Spleen (tissue), 11 donors: Measurements from ENCODE around the gene PRAMEF12. TPM values are rescaled to one million over a fixed set of nuclear protein-coding genes. Genes with fewer than 3 reads are reported as not detected.

Experiments used
- DNase-seq: peaks from one replicate; pipeline ENCODE4 v3.0.0-alpha.2; 2020
- H3K27ac ChIP-seq, 8 donors: fragments of 200-600 bp; sonication (generic) in 7 of 8; 1 replicate in 4 of 8; 2 replicates in 4 of 8; pipeline versions ENCODE4 v1.5.0 to v1.8.0; 2016 to 2021; ENCODE audit warnings: inconsistent platforms in 4 of 8, mild to moderate bottlenecking in 4 of 8, moderate library complexity in 1 of 8
- H3K27me3 ChIP-seq, 7 donors: fragments of 200-600 bp; sonication (generic) in 6 of 7; replicated peaks in 1 of 7; 1 replicate in 4 of 7; 2 replicates in 3 of 7; pipeline versions ENCODE4 v1.5.0 to v1.8.0; 2016 to 2021; ENCODE audit warnings: inconsistent platforms in 3 of 7, mild to moderate bottlenecking in 1 of 7
- H3K36me3 ChIP-seq, 6 donors: fragments of 200-600 bp; sonication (generic) in 5 of 6; 1 replicate in 4 of 6; 2 replicates in 2 of 6; pipeline versions ENCODE4 v1.5.0 to v1.8.0; 2016 to 2021; ENCODE audit warnings: inconsistent platforms in 2 of 6
- H3K4me1 ChIP-seq, 6 donors: fragments of 200-600 bp; sonication (generic) in 5 of 6; 1 replicate in 3 of 6; 2 replicates in 3 of 6; pipeline versions ENCODE4 v1.5.0 to v1.8.0; 2016 to 2021; ENCODE audit warnings: inconsistent platforms in 3 of 6
- H3K4me3 ChIP-seq, 8 donors: fragments of 200-600 bp; sonication (generic) in 7 of 8; 1 replicate in 4 of 8; 2 replicates in 4 of 8; pipeline versions ENCODE4 v1.5.0 to v1.8.0; 2016 to 2021; ENCODE audit warnings: inconsistent platforms in 4 of 8, mild to moderate bottlenecking in 4 of 8, moderate library complexity in 2 of 8
- H3K9me3 ChIP-seq, 8 donors: fragments of 200-600 bp; sonication (generic) in 7 of 8; 1 replicate in 4 of 8; 2 replicates in 4 of 8; pipeline versions ENCODE4 v1.5.0 to v1.8.0; 2016 to 2021; ENCODE audit warnings: inconsistent platforms in 4 of 8
- POLR2A ChIP-seq, 3 donors: fragments of 450-650 bp; IDR thresholded peaks; one replicate each; pipeline ENCODE4 v1.5.1; 2017; ENCODE audit warnings: antibody characterized with exemption in 3 of 3, mild to moderate bottlenecking in 1 of 3
- POLR2AphosphoS5 ChIP-seq, 3 donors: sonication (generic); formaldehyde crosslinking; IDR thresholded peaks; one replicate each; pipeline ENCODE4 v1.5.1; 2017; ENCODE audit warnings: antibody characterized with exemption in 3 of 3
- WGBS, 5 donors: extraction: QIAGEN DNeasy Blood & Tissue Kit in 3 of 5; methylation state at CpG; one replicate each; pipeline versions ENCODE4 v1.1.5 to v1.1.7; 2013 to 2018; 5-methylcytosine and 5-hydroxymethylcytosine counted together
- intact Hi-C: fragments of 100-400 bp; cut with DNase I; formaldehyde crosslinking; loops from one replicate; pipeline ENCODE4 v1.15.0; 2023; ENCODE audit warnings: low total_unique reads
- polyA plus RNA-seq, 3 donors: library from polyadenylated mRNA; stranded (reverse); fragments of 200-250 nt; gene quantifications; one replicate each; pipeline ENCODE4 v1.2.1, GENCODE V29; 2013
- total RNA-seq, 7 donors: library from RNA; depleted of rRNA in 3 of 7; stranded (reverse); fragments of >200 nt in 3 of 7; fragmentation: NEBNext Ultra II Directional in 4 of 7; extraction: Animal tissue kit (Norgen Biotek cat#: 25700) in 4 of 7; gene quantifications; one replicate each; pipeline versions ENCODE4 v1.1.0 to v1.2.1, GENCODE V29; 2016 to 2021
- TF ChIP-seq, protein P1 (sequence below), 11 experiments: fragments of 200-600 bp in 7 of 11; fragments of 450-650 bp in 4 of 11; sonication (generic) in 4 of 11; IDR thresholded peaks in 8 of 11; conservative IDR thresholded peaks in 3 of 11; 1 replicate in 7 of 11; 2 replicates in 4 of 11; pipeline versions ENCODE4 v1.4.0 to v1.8.0; 2016 to 2021; ENCODE audit warnings: antibody characterized with exemption in 11 of 11, inconsistent platforms in 4 of 11, mild to moderate bottlenecking in 1 of 11
- donor health status: healthy with polysubstance abuse.
- donor health status: DM: no; HTN: no; CAD: no; lungs with moderate emphysema.
- donor health status: DM: no; HTN: no; CAD: no.
- donor health status: Bipolar disorder and iron deficiency.
- donor health status: healthy.
- donor health status: DM: no; HTN: no; CAD: no.
- donor health status: DM: yes; HTN: yes; CAD: no.

PRAMEF12 gene
- total and polyA plus RNA-seq, 10 donors = not detected

DNA sequence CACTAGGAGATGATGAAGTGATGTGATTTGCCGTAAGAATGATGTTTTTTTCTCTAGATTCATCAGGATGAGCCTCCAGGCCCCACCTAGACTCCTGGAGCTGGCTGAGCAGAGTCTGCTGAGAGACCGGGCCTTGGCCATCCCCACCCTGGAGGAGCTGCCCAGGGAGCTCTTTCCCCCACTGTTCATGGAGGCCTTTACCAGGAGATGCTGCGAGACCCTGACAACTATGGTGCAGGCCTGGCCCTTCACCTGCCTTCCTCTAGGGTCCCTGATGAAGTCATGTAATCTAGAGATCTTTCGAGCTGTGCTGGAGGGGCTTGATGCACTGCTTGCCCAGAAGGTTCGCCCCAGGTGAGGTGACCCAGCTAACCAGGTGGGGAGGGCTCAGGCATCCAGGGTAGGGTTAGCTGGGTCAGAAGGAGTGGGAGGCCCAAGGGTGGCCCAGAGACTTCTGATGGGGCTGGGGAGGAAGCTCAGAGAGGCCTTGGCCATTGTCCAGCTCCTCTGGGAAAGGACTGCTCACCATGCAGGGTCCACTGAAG is 1.3 kb downstream of the PRAMEF12 start:
- Histone ChIP-seq H3K9me3 (no peaks in the 10 kb centered on the region), H3K4me3 (no peak overlapping the region), H3K27ac (no peak overlapping the region), H3K36me3 (no peaks in the 10 kb centered on the region), H3K27me3 (peaks cover 0 to 41% (median 8%) of the 10 kb centered on the region in 7 donors), H3K4me1 (no peaks in the 10 kb centered on the region)
- 79 to 90% (median 84%) methylated on average over 4 to 5 of the region's 5 CpGs for WGBS, 5 donors
- no peak for TF ChIP-seq POLR2A (IDR thresholded peaks at IDR 0.05)
- TF ChIP-seq, protein P1, sequence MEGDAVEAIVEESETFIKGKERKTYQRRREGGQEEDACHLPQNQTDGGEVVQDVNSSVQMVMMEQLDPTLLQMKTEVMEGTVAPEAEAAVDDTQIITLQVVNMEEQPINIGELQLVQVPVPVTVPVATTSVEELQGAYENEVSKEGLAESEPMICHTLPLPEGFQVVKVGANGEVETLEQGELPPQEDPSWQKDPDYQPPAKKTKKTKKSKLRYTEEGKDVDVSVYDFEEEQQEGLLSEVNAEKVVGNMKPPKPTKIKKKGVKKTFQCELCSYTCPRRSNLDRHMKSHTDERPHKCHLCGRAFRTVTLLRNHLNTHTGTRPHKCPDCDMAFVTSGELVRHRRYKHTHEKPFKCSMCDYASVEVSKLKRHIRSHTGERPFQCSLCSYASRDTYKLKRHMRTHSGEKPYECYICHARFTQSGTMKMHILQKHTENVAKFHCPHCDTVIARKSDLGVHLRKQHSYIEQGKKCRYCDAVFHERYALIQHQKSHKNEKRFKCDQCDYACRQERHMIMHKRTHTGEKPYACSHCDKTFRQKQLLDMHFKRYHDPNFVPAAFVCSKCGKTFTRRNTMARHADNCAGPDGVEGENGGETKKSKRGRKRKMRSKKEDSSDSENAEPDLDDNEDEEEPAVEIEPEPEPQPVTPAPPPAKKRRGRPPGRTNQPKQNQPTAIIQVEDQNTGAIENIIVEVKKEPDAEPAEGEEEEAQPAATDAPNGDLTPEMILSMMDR (IDR thresholded peaks at IDR 0.05 in 8 of 11, conservative IDR thresholded peaks at IDR 0.05 in 3 of 11) = no peak
- no peak for TF ChIP-seq POLR2AphosphoS5 (IDR thresholded peaks at IDR 0.05)
- no peak for DNase-seq
- intact Hi-C loops = no loop called here

DNA sequence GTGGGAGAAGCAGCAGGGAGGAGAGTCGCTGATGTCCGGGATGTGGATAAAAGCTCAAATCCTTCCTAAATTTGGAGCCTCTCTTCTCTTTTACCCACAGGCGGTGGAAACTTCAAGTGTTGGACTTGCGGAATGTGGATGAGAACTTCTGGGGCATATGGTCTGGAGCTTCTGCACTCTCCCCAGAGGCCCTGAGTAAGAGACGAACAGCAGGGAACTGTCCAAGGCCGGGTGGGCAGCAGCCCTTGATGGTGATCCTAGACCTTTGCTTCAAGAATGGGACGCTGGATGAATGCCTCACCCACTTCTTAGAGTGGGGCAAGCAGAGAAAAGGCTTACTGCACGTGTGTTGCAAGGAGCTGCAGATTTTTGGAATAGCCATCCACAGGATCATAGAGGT is 1.9 kb downstream of the PRAMEF12 start:
- H3K27me3 ChIP-seq = peaks cover 0 to 35% (median 2%) of the 10 kb centered on the region in 7 donors
- H3K36me3 ChIP-seq = no peaks in the 10 kb centered on the region
- H3K4me3 ChIP-seq = no peak overlapping the region
- H3K4me1 ChIP-seq = no peaks in the 10 kb centered on the region
- TF ChIP-seq, protein P1 (IDR thresholded peaks at IDR 0.05 in 8 of 11, conservative IDR thresholded peaks at IDR 0.05 in 3 of 11) = no peak
- TF ChIP-seq POLR2A (IDR thresholded peaks at IDR 0.05) = no peak
- TF ChIP-seq POLR2AphosphoS5 (IDR thresholded peaks at IDR 0.05) = no peak
- 68 to 85% (median 76%) methylated on average over 8 of the region's 8 CpGs for WGBS, 5 donors
- H3K9me3 ChIP-seq = no peaks in the 10 kb centered on the region
- no peak overlapping the region for H3K27ac ChIP-seq
- intact Hi-C loops = no loop called here
- no peak for DNase-seq

DNA sequence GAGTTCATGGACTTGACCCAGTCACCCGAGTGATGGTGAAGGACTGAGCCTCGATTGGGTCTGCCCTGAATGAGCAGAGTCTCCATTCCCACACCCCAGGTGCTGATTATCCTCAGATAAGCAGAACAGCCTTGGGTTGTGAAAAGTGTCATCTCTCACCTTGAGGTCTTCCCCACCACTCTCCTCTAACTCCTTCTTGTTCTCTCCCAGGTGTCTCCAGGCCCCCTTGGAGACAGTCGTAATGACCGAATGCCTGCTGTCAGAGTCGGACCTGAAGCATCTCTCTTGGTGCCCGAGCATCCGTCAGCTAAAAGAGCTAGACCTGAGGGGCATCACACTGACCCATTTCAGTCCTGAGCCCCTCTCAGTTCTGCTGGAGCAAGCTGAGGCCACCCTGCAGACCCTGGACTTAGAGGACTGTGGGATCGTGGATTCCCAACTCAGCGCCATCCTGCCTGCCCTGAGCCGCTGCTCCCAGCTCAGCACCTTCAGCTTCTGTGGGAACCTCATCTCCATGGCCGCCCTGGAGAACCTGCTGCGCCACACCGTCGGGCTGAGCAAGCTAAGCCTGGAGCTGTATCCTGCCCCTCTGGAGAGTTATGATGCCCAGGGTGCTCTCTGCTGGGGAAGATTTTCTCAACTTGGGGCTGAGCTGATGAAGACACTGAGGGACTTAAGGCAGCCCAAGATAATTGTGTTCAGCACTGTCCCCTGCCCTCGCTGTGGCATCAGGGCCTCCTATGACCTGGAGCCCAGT is 3.4 kb downstream of the PRAMEF12 start:
- DNase-seq = no peak
- no peaks in the 10 kb centered on the region for H3K9me3 ChIP-seq
- H3K27me3 ChIP-seq = peaks cover 0 to 20% (median 0%) of the 10 kb centered on the region in 7 donors
- WGBS, 5 donors = 86 to 92% (median 89%) methylated on average over 8 to 15 of the region's 15 CpGs
- H3K4me1 ChIP-seq = no peaks in the 10 kb centered on the region
- intact Hi-C loops = no loop called here
- H3K4me3 ChIP-seq = no peak overlapping the region
- no peak overlapping the region for H3K27ac ChIP-seq
- H3K36me3 ChIP-seq = no peaks in the 10 kb centered on the region
- TF ChIP-seq, protein P1 (IDR thresholded peaks at IDR 0.05 in 8 of 11, conservative IDR thresholded peaks at IDR 0.05 in 3 of 11) = no peak
- TF ChIP-seq POLR2AphosphoS5 (IDR thresholded peaks at IDR 0.05) = no peak
- no peak for TF ChIP-seq POLR2A (IDR thresholded peaks at IDR 0.05)

DNA sequence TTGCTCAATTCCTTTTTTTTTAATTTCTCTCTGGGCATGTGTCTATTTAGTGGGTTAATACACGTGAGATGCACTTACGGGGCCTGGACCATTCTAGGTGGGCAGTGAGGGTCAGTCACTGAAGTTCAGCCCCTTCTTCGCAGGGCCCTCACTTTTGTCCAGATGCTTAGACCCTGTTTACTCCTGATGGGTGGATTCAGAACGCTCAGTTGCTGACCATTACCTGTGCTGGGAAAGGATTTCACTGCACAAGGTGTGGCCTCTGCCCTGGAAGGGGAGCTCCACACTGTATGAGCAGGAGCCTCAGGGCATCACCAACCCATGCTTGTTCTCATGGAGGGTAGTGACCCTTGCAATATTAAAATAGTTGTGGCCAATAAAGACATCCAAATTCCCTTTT is 4.5 kb downstream of the PRAMEF12 start:
- Histone ChIP-seq H3K36me3 (no peaks in the 10 kb centered on the region), H3K9me3 (peaks cover 0 to under 1% (median under 1%) of the 10 kb centered on the region in 8 donors), H3K4me1 (no peaks in the 10 kb centered on the region), H3K27me3 (peaks cover 0 to 15% (median 0%) of the 10 kb centered on the region in 7 donors), H3K4me3 (no peak overlapping the region), H3K27ac (no peak overlapping the region)
- DNase-seq = no peak
- intact Hi-C loops = no loop called here
- WGBS, 5 donors = 80 to 90% (median 88%) methylated on average over 4 of the region's 4 CpGs
- TF ChIP-seq, protein P1 (IDR thresholded peaks at IDR 0.05 in 8 of 11, conservative IDR thresholded peaks at IDR 0.05 in 3 of 11) = no peak
- no peak for TF ChIP-seq POLR2AphosphoS5 (IDR thresholded peaks at IDR 0.05)
- no peak for TF ChIP-seq POLR2A (IDR thresholded peaks at IDR 0.05)
